NCI-H2171 (cell line): ENCODE results near the gene TNK2.
"Not testable (repeated sequence)": the region's sequence is repeated elsewhere in the genome, so short reads cannot be mapped to it uniquely, and the experiment has no call there.

ENCODE experiments used
- DNase-seq: peaks from one replicate; lab custom pipeline; 2025; lab: John Stamatoyannopoulos, UW

TNK2 gene

DNA sequence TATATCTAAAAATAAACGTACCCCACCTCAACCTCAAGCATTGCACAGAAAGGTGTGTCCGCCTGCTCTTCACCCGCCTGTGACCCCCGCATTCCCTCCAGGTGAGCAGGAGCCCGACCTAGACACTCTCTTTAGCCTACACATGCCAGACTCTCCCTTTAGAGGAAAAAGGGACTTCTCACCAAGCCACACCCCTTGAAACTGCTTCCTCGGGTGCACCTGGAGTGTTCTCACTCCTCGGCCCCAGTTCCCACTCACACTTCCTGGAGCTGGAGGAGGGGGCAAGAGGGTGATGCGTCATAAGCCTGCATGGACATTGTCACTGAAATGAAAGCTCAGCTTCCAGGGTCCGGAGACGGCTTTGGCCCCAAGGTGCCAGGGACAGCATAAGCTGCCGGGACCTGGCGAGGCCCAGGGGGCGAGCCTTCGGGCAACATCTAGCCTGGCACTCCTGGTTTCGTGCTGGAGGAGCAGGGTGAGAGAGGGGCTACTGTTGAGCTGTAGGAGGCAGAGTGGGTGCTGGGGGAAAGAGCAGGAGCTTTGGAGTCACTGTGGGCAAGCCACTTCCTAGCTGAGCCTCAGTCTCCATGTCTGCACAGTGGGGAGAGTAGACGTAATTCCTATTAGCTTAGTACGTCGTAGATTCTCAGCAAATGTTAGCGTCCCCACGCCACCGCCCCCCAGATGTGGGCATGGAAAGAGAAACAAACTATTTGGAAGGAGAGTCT is 86.8 kb downstream of the TNK2 start:
- DNase-seq, result no peak

DNA sequence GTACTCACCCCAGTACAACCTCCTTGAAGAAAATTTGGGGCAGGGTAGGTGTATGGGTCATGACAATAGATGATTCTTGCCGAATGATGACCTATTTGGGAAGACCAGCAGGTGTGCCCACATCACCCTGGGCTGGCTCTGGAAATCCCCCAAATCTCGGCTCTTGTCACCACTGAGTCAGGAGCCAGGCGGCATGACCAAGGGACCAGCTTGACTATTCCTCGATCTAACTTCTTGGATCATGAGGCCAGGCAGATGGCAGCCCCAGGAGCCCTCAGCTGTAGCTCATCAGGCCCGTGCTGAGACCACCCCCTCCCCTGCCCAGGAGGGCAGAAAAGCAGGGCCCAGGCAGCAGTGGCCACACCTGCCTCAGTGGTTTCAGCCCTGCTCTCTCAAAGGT is 87.5 kb downstream of the TNK2 start:
- no peak for DNase-seq

DNA sequence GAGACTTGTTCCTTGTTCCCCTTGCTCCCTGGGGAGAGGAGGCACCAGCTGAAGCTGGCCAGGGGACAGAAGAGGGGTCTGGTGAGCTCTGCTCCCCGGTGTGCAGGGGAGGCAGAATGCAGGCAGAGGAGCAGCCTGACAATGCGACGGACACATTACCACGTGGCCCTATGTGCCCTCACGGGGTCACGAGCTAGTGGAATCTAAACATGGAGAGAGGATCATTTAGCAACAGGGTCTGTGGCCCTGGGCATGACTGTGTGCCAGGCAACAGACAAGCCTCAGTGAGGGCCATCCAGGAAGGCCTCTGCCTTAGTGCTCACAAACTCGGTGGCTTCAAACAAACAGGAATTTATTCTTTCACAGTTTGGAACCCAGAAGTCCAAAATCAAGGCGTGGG is 88.2 kb downstream of the TNK2 start:
- no peak for DNase-seq

DNA sequence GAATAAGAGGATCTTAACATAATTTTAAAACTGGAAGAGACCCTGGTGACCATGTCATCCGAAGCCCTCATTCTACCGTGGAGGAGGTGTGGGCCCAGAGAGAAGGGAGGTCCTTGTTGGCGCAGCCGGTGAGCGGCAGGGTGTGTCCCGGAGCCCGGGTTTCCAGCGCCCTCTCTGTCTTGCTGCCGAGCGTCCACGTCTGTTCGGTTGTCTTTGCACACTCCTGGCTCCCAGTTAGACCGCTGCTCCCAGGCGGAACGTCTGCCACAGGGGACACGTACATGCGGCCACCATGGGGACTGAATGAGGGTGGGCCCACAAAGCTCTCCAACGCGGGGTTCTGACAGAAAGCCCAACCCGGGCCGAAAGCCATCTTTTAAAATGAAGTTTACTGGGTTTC is 90.0 kb downstream of the TNK2 start:
- DNase-seq, result no peak

DNA sequence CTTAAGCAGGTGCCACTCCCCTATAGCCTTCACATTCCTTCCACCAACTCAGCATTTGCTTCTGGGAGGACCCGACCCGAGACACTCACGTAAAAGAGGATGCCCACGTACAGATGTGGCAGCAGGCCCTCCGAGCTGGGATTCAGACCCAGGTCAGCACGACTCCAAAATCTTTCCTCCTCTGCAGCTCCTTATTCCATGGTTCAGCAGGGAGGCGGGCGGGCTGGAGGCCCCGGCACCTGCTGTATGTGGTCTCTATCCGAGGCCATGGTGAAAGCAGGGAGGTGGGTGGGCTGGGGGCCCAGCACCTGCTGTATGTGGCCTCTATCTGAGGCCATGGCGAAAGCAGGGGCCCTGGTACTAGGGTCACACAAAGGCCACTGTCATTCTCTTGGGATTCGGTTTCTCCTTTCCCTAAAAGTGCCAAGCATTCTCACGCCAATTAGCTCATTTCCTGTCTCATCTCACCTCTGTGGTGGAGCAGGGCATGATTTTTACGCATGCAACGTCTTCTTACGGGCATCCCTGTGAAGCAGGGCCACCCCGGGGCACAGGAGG is 90.7 kb downstream of the TNK2 start:
- DNase-seq, result no peak

DNA sequence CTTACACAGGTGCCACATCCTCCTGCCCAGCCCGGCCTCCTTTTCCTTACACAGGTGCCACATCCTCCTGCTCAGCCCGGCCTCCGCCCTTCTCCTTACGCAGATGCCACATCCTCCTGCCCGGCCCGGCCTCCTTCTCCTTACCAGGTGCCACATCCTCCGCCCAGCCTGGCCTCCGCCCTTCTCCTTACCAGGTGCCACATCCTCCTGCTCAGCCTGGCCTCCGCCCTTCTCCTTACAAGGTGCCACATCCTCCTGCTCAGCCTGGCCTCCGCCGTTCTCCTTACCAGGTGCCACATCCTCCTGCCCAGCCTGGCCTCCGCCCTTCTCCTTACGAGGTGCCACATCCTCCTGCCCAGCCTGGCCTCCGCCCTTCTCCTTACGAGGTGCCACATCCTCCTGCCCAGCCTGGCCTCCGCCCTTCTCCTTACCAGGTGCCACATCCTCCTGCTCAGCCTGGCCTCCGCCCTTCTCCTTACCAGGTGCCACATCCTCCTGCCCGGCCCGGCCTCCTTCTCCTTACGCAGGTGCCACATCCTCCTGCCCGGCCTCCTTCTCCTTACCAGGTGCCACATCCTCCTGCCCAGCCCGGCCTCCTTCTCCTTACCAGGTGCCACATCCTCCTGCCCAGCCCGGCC is 92.0 kb downstream of the TNK2 start:
- DNase-seq, result not testable (repeated sequence)

DNA sequence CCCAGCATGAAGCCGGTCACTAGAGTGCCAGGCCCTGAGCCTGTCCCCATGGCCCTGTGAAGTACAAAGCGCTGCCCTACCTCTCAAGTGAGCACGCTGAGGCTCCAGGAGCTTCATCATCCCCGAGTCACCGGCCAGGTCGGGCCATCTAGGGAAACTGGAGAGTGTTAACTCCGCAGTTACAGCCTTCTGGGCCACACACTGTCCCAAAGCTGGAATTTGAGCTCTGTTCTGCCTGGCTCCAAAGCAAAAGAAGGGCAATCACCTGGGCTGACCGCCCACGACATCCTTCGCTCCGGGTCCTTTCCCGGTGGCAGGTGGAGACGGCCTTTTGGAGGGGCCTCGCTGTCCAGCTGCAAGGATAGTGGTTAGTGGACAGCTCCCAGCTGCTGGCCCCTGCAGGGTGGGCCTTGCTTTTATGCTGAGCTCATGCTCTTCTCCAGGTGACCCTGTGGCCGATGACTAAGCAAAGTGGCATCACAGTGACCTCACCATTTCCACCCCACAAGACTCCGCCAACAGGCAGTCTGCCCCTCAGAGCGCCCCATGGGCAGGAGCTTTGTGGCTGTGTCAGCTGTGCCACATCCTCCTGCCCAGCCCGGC is 93.1 kb downstream of the TNK2 start:
- no peak for DNase-seq

DNA sequence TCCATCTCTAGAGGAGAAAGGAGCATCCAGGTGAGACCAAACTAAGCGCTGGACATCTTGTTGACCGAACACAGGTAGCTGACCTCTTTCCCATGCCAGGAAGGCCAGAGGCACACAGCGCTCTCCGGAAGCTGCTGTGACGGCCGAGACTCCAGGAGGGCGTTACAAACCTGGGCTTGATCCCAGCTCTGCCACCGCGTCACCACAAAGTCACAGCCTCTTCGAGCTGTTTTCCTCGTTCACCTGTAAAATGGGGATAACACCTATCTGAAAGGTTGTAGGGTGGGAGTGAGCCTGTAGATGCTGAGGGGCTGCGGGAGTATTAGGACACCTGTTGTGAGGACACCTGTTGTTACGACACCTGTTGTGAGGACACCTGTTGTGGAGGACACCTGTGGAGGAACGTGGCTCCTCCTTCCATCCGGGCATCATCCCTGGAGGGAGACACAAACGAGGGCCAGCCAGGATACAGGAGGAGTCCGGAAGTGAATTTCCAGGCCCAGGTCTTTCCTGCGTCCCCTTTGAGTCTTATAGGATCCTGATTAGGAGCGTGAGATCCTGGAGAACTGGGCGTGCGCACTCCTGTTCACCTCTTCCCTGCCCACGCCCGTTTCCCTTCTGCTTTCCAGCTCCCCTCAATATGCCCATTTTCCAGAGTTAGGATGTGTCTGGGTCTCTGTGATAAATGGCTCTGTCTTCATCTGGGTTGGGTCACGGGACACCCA is 94.3 kb downstream of the TNK2 start:
- no peak for DNase-seq
